CD8-positive, alpha-beta memory T cell (primary cell): Measurements from ENCODE around the gene UST. TPM values are rescaled to one million over a fixed set of nuclear protein-coding genes. Genes with fewer than 3 reads are reported as not detected.

Experiments
- CTCF ChIA-PET: fragments of 350-600 bp; sonication (Branson Sonifier 250); formaldehyde crosslinking; loops from one replicate; lab custom pipeline; 2021; ENCODE audit warnings: antibody characterized with exemption; lab: Charles Lee
- POLR2A ChIA-PET: fragments of 350-600 bp; sonication (Branson Sonifier 250); formaldehyde crosslinking; loops from one replicate; lab custom pipeline; 2021; ENCODE audit warnings: antibody characterized with exemption; lab: Charles Lee
- DNase-seq, 5 donors: peaks; one replicate each; pipeline versions ENCODE4 v3.0.0 to v3.0.0-alpha.2; 2020 to 2022; ENCODE audit warnings: mixed read lengths in 1 of 5
- H3K27ac ChIP-seq: one replicate; pipeline ENCODE4 v1.7.0; 2013; ENCODE audit warnings: low read depth, mild to moderate bottlenecking, low read length, moderate library complexity
- H3K27me3 ChIP-seq: 2 replicates; pipeline ENCODE4 v1.7.0; 2013; ENCODE audit warnings: low read length, mild to moderate bottlenecking; ENCODE audit not compliant: insufficient read depth, poor library complexity, severe bottlenecking
- H3K36me3 ChIP-seq: 2 replicates; pipeline ENCODE4 v1.7.0; 2013; ENCODE audit warnings: mild to moderate bottlenecking, low read length, moderate library complexity; ENCODE audit not compliant: insufficient read depth
- H3K4me1 ChIP-seq: 2 replicates; pipeline ENCODE4 v1.7.0; 2013; ENCODE audit warnings: mild to moderate bottlenecking, low read length, moderate library complexity; ENCODE audit not compliant: insufficient read depth
- H3K4me3 ChIP-seq: 2 replicates; pipeline ENCODE4 v1.7.0; 2013; ENCODE audit warnings: mild to moderate bottlenecking, low read length
- H3K9me3 ChIP-seq: 2 replicates; pipeline ENCODE4 v1.7.0; 2013; ENCODE audit warnings: mild to moderate bottlenecking, low read length
- H3K27ac Mint-ChIP-seq, 8 donors: one replicate each; pipeline ENCODE4 v1.8.0; 2020 to 2021; ENCODE audit warnings: mixed read lengths in 8 of 8, mild to moderate bottlenecking in 6 of 8, inconsistent platforms in 3 of 8, moderate library complexity in 3 of 8
- H3K27me3 Mint-ChIP-seq, 2 donors: one replicate each; pipeline ENCODE4 v1.8.0; 2020 to 2021; ENCODE audit warnings: mixed read lengths in 2 of 2, mild to moderate bottlenecking in 1 of 2, moderate library complexity in 1 of 2
- H3K36me3 Mint-ChIP-seq, 3 donors: one replicate each; pipeline ENCODE4 v1.8.0; 2020 to 2021; ENCODE audit warnings: mixed read lengths in 3 of 3, inconsistent platforms in 1 of 3, mild to moderate bottlenecking in 1 of 3
- H3K4me1 Mint-ChIP-seq, 3 donors: one replicate each; pipeline ENCODE4 v1.8.0; 2020 to 2021; ENCODE audit warnings: mixed read lengths in 3 of 3, inconsistent platforms in 1 of 3, mild to moderate bottlenecking in 1 of 3
- H3K4me3 Mint-ChIP-seq, 7 donors: one replicate each; pipeline ENCODE4 v1.8.0; 2020 to 2021; ENCODE audit warnings: mixed read lengths in 7 of 7, mild to moderate bottlenecking in 6 of 7, moderate library complexity in 4 of 7, inconsistent platforms in 2 of 7
- H3K9me3 Mint-ChIP-seq, 5 donors: one replicate each; pipeline ENCODE4 v1.8.0; 2020 to 2022; ENCODE audit warnings: mixed read lengths in 5 of 5, mild to moderate bottlenecking in 3 of 5, moderate library complexity in 2 of 5, inconsistent platforms in 1 of 5
- polyA plus RNA-seq: library from polyadenylated mRNA; unstranded; fragments of 300-500 nt; fragmentation: Illumina TruSeq; gene quantifications from one replicate; pipeline ENCODE4 v1.2.3, GENCODE V29; 2021
- total RNA-seq, 2 experiments: library from RNA; stranded (reverse); gene quantifications; one replicate each; pipeline ENCODE4 v1.2.3, GENCODE V29; 2021

The UST gene
- total and polyA plus RNA-seq, 3 experiments from 2014 or later = 2.4 to 7.8 (median 6.4) TPM

- Mint-ChIP-seq H3K27ac (no peak overlapping the region), H3K9me3 (no peaks in the 10 kb centered on the region), H3K4me1 (peaks cover 0 to 7% (median 1%) of the 10 kb centered on the region in 3 donors), H3K4me3 (no peak overlapping the region), H3K36me3 (no peaks in the 10 kb centered on the region), H3K27me3 (no peaks in the 10 kb centered on the region)
- H3K4me1 ChIP-seq = no peaks in the 10 kb centered on the region
- ChIA-PET POLR2A (no interaction called here), CTCF (no interaction called here)
- H3K27ac ChIP-seq = no peak overlapping the region
- H3K36me3 ChIP-seq = no peaks in the 10 kb centered on the region
- DNase-seq = no peak
- H3K9me3 ChIP-seq = no peaks in the 10 kb centered on the region
- H3K27me3 ChIP-seq = no peaks in the 10 kb centered on the region
- H3K4me3 ChIP-seq = no peak overlapping the region
Observed at GRCh38 chr6:148737806-148738205, 9.0 kb upstream of the UST start.

GRCh38 chr6:148738946-148739821, 7.6 kb upstream of the UST start:
- H3K4me3 ChIP-seq = no peak overlapping the region
- peak overlapping the region in 2 of 8 donors; percentile 14 to 52 for H3K27ac Mint-ChIP-seq
- H3K4me1 Mint-ChIP-seq = peaks cover 0 to 7% (median 1%) of the 10 kb centered on the region in 3 donors
- H3K27me3 Mint-ChIP-seq = peaks cover 0 to 1% of the 10 kb centered on the region in 2 donors
- no peaks in the 10 kb centered on the region for H3K36me3 ChIP-seq
- H3K36me3 Mint-ChIP-seq = no peaks in the 10 kb centered on the region
- no peak overlapping the region for H3K27ac ChIP-seq
- H3K4me1 ChIP-seq = no peaks in the 10 kb centered on the region
- no peaks in the 10 kb centered on the region for H3K27me3 ChIP-seq
- POLR2A ChIA-PET = no interaction called here
- DNase-seq = no peak
- H3K9me3 Mint-ChIP-seq = no peaks in the 10 kb centered on the region
- H3K9me3 ChIP-seq = no peaks in the 10 kb centered on the region
- CTCF ChIA-PET = no interaction called here
- H3K4me3 Mint-ChIP-seq = no peak overlapping the region

GRCh38 chr6:148739822-148740128, 7.1 kb upstream of the UST start:
- Histone ChIP-seq H3K27ac (no peak overlapping the region), H3K27me3 (no peaks in the 10 kb centered on the region), H3K9me3 (no peaks in the 10 kb centered on the region), H3K4me1 (no peaks in the 10 kb centered on the region), H3K4me3 (no peak overlapping the region), H3K36me3 (no peaks in the 10 kb centered on the region)
- H3K4me3 Mint-ChIP-seq = no peak overlapping the region
- peaks cover 0 to 1% of the 10 kb centered on the region in 2 donors for H3K27me3 Mint-ChIP-seq
- H3K9me3 Mint-ChIP-seq = no peaks in the 10 kb centered on the region
- peak overlapping the region in 2 of 8 donors; percentile 14 to 52 for H3K27ac Mint-ChIP-seq
- POLR2A ChIA-PET = no interaction called here
- CTCF ChIA-PET = interaction anchor here (1.3 kb wide), 1 partner anchor 9 kb away, joined by 4 read pairs; no protein-coding TSS in a partner anchor
- H3K4me1 Mint-ChIP-seq = peaks cover 0 to 7% (median 1%) of the 10 kb centered on the region in 3 donors
- H3K36me3 Mint-ChIP-seq = no peaks in the 10 kb centered on the region
- no peak for DNase-seq

- H3K36me3 Mint-ChIP-seq = peaks cover 0 to 4% (median 0%) of the 10 kb centered on the region in 3 donors
- H3K9me3 Mint-ChIP-seq = peaks cover 0 to 2% (median 0%) of the 10 kb centered on the region in 5 donors
- no peak overlapping the region for H3K27ac Mint-ChIP-seq
- no peak overlapping the region for H3K4me3 ChIP-seq
- peaks cover 8% of the 10 kb centered on the region for H3K4me1 ChIP-seq
- H3K4me3 Mint-ChIP-seq = peak overlapping the region in 1 of 7 donors; percentile 29
- H3K27me3 Mint-ChIP-seq = peaks cover 0 to 3% of the 10 kb centered on the region in 2 donors
- H3K4me1 Mint-ChIP-seq = peaks cover 11 to 21% (median 16%) of the 10 kb centered on the region in 3 donors
- no peaks in the 10 kb centered on the region for H3K36me3 ChIP-seq
- ChIA-PET CTCF (no interaction called here), POLR2A (no interaction called here)
- no peak for DNase-seq
- no peaks in the 10 kb centered on the region for H3K9me3 ChIP-seq
- H3K27ac ChIP-seq = no peak overlapping the region
- peaks cover 7% of the 10 kb centered on the region for H3K27me3 ChIP-seq
Observed at GRCh38 chr6:148743476-148743875, 3.4 kb upstream of the UST start.

- ChIA-PET CTCF (interaction anchor here (0.6 to 2.1 kb wide), 4 partner anchors 10 to 212 kb away, joined by 3 to 5 read pairs (median 3); no protein-coding TSS in a partner anchor), POLR2A (interaction anchor here (0.7 kb wide), 2 partner anchors 42 to 73 kb away, joined by 3 read pairs; no protein-coding TSS in a partner anchor)
- peaks cover 0 to 4% (median 0%) of the 10 kb centered on the region in 3 donors for H3K36me3 Mint-ChIP-seq
- no peak for DNase-seq
- H3K4me3 Mint-ChIP-seq = peak overlapping the region; percentile 92 to 99 (median 98)
- Histone ChIP-seq H3K27me3 (peaks cover 7% of the 10 kb centered on the region), H3K9me3 (no peaks in the 10 kb centered on the region), H3K4me3 (peak overlapping the region; percentile 67), H3K4me1 (peaks cover 17% of the 10 kb centered on the region), H3K36me3 (no peaks in the 10 kb centered on the region), H3K27ac (no peak overlapping the region)
- H3K9me3 Mint-ChIP-seq = peaks cover 0 to 2% (median 0%) of the 10 kb centered on the region in 5 donors
- H3K4me1 Mint-ChIP-seq = peaks cover 30 to 40% (median 38%) of the 10 kb centered on the region in 3 donors
- peak overlapping the region; percentile 79 to 97 (median 92) for H3K27ac Mint-ChIP-seq
- peaks cover 0 to 3% of the 10 kb centered on the region in 2 donors for H3K27me3 Mint-ChIP-seq
Observed at GRCh38 chr6:148745926-148746325, 904 bp upstream of the UST start.

GRCh38 chr6:148747145-148747470, 278 bp downstream of the UST start:
- Mint-ChIP-seq H3K27me3 (peaks cover 0 to 3% of the 10 kb centered on the region in 2 donors), H3K9me3 (peaks cover 0 to 2% (median 0%) of the 10 kb centered on the region in 5 donors), H3K4me1 (peaks cover 32 to 50% (median 48%) of the 10 kb centered on the region in 3 donors), H3K36me3 (peaks cover 0 to 4% (median 0%) of the 10 kb centered on the region in 3 donors), H3K4me3 (peak overlapping the region; percentile 86 to 99 (median 97)), H3K27ac (peak overlapping the region in 5 of 8 donors; percentile 75 to 86 (median 75))
- Histone ChIP-seq H3K4me1 (peaks cover 17% of the 10 kb centered on the region), H3K4me3 (peak overlapping the region; percentile 55), H3K9me3 (no peaks in the 10 kb centered on the region), H3K27ac (peak overlapping the region; percentile 51), H3K27me3 (peaks cover 7% of the 10 kb centered on the region), H3K36me3 (no peaks in the 10 kb centered on the region)
- DNase-seq = no peak
- ChIA-PET CTCF (interaction anchor here (0.8 to 3.8 kb wide), 6 partner anchors 12 to 205 kb away, joined by 3 to 46 read pairs (median 4); no protein-coding TSS in a partner anchor), POLR2A (interaction anchor here (1.3 to 4.3 kb wide), 2 partner anchors 13 to 30 kb away, joined by 3 to 39 read pairs; no protein-coding TSS in a partner anchor)

- H3K4me3 ChIP-seq = peak overlapping the region; percentile 55
- H3K4me3 Mint-ChIP-seq = peak overlapping the region; percentile 86 to 97 (median 90)
- H3K9me3 Mint-ChIP-seq = peaks cover 0 to 2% (median 0%) of the 10 kb centered on the region in 5 donors
- H3K36me3 Mint-ChIP-seq = peaks cover 0 to 4% (median 0%) of the 10 kb centered on the region in 3 donors
- H3K27ac Mint-ChIP-seq = peak overlapping the region; percentile 70 to 96 (median 85)
- H3K9me3 ChIP-seq = no peaks in the 10 kb centered on the region
- DNase-seq = peak; percentile 34 to 83 (median 55)
- peaks cover 0 to 3% of the 10 kb centered on the region in 2 donors for H3K27me3 Mint-ChIP-seq
- POLR2A ChIA-PET = interaction anchor here (1.0 to 4.3 kb wide), 4 partner anchors 9 to 29 kb away, joined by 3 to 39 read pairs (median 3); no protein-coding TSS in a partner anchor
- peaks cover 7% of the 10 kb centered on the region for H3K27me3 ChIP-seq
- peaks cover 32 to 51% (median 50%) of the 10 kb centered on the region in 3 donors for H3K4me1 Mint-ChIP-seq
- peaks cover 17% of the 10 kb centered on the region for H3K4me1 ChIP-seq
- peak overlapping the region; percentile 51 for H3K27ac ChIP-seq
- CTCF ChIA-PET = interaction anchor here (0.8 to 3.8 kb wide), 7 partner anchors 11 to 204 kb away, joined by 3 to 46 read pairs (median 3); no protein-coding TSS in a partner anchor
- H3K36me3 ChIP-seq = no peaks in the 10 kb centered on the region
Observed at GRCh38 chr6:148747471-148748165, 788 bp downstream of the UST start.
